ENCODE measurements around the gene SPAG16. TPM values are rescaled to one million over a fixed set of nuclear protein-coding genes. Genes with fewer than 3 reads are reported as not detected.

Gene SPAG16
- total RNA-seq, 4 donors from 2014 or later, result 25.6 to 37.5 (median 26.3) TPM

GRCh38 chr2:214019973-214020345, 735.7 kb downstream of the SPAG16 start:
- no peak overlapping the region for H3K4me3 ChIP-seq (ENCODE audit: low read depth, poor library complexity, severe bottlenecking)
- WGBS, 2 donors, result 82 to 89% methylated on average over 4 of the region's 4 CpGs
- intact Hi-C loops (cut with DNase I; ENCODE audit: low total_unique reads), result no loop called here
- no peak for DNase-seq (ENCODE audit: low spot score in 2 of 2)
- no peak for TF ChIP-seq CTCF (IDR thresholded peaks at IDR 0.05)
- TF ChIP-seq POLR2A (IDR thresholded peaks at IDR 0.05), result no peak

GRCh38 chr2:214029190-214029589, 744.9 kb downstream of the SPAG16 start:
- TF ChIP-seq POLR2A (IDR thresholded peaks at IDR 0.05), result no peak
- no peak for DNase-seq (ENCODE audit: low spot score in 2 of 2)
- intact Hi-C loops (cut with DNase I; ENCODE audit: low total_unique reads), result no loop called here
- WGBS, 2 donors, result 81 to 88% methylated on average over 2 of the region's 2 CpGs
- H3K4me3 ChIP-seq (ENCODE audit: low read depth, poor library complexity, severe bottlenecking), result no peak overlapping the region

GRCh38 chr2:214031566-214031965, 747.3 kb downstream of the SPAG16 start:
- WGBS, 2 donors, result 54 to 76% methylated on average over 1 of the region's 1 CpG
- DNase-seq (ENCODE audit: low spot score in 2 of 2), result no peak
- H3K4me3 ChIP-seq (ENCODE audit: low read depth, poor library complexity, severe bottlenecking), result no peak overlapping the region
- intact Hi-C loops (cut with DNase I; ENCODE audit: low total_unique reads), result no loop called here
- TF ChIP-seq CTCF (IDR thresholded peaks at IDR 0.05) (no peak), POLR2A (IDR thresholded peaks at IDR 0.05) (no peak)

GRCh38 chr2:214034417-214034816, 750.2 kb downstream of the SPAG16 start:
- intact Hi-C loops (cut with DNase I; ENCODE audit: low total_unique reads), result no loop called here
- TF ChIP-seq POLR2A (IDR thresholded peaks at IDR 0.05) (no peak), CTCF (IDR thresholded peaks at IDR 0.05) (no peak)
- WGBS, 2 donors, result 86 to 92% methylated on average over 3 of the region's 3 CpGs
- DNase-seq (ENCODE audit: low spot score in 2 of 2), result no peak
- no peak overlapping the region for H3K4me3 ChIP-seq (ENCODE audit: low read depth, poor library complexity, severe bottlenecking)

GRCh38 chr2:214035091-214035852, 751.0 kb downstream of the SPAG16 start:
- H3K4me3 ChIP-seq (ENCODE audit: low read depth, poor library complexity, severe bottlenecking), result no peak overlapping the region
- TF ChIP-seq POLR2A (IDR thresholded peaks at IDR 0.05) (no peak), CTCF (IDR thresholded peaks at IDR 0.05) (no peak)
- intact Hi-C loops (cut with DNase I; ENCODE audit: low total_unique reads), result no loop called here
- WGBS, 2 donors, result 86% methylated on average over 7 to 8 of the region's 8 CpGs
- no peak for DNase-seq (ENCODE audit: low spot score in 2 of 2)

- intact Hi-C loops (cut with DNase I; ENCODE audit: low total_unique reads), result no loop called here
- 96 to 98% methylated on average over 2 of the region's 2 CpGs for WGBS, 2 donors
- DNase-seq (ENCODE audit: low spot score in 2 of 2), result no peak
- no peak overlapping the region for H3K4me3 ChIP-seq (ENCODE audit: low read depth, poor library complexity, severe bottlenecking)
- TF ChIP-seq CTCF (IDR thresholded peaks at IDR 0.05), result no peak
- no peak for TF ChIP-seq POLR2A (IDR thresholded peaks at IDR 0.05)
Measured at GRCh38 chr2:214035921-214036320, 751.7 kb downstream of the SPAG16 start.
